ENCODE data around the gene MAMDC2. TPM values are rescaled to one million over a fixed set of nuclear protein-coding genes. Genes with fewer than 3 reads are reported as not detected.

The MAMDC2 gene
- total RNA-seq, 1 donor from 2014 or later = 3.4 TPM

- Histone ChIP-seq H3K9me3 (no peaks in the 10 kb centered on the region), H3K4me1 (peaks cover 0 to 10% of the 10 kb centered on the region in 2 donors), H3K27ac (no peak overlapping the region), H3K36me3 (no peaks in the 10 kb centered on the region), H3K27me3 (no peaks in the 10 kb centered on the region), H3K4me3 (no peak overlapping the region)
- DNase-seq (ENCODE audit: low spot score in 2 of 2) = no peak
- TF ChIP-seq CTCF (IDR thresholded peaks at IDR 0.05) = no peak
- intact Hi-C loops (cut with DNase I) = no loop called here
Observed at GRCh38 chr9:70065572-70065971, 21.9 kb downstream of the MAMDC2 start.

- Histone ChIP-seq H3K4me3 (no peak overlapping the region), H3K36me3 (no peaks in the 10 kb centered on the region), H3K27ac (no peak overlapping the region), H3K9me3 (no peaks in the 10 kb centered on the region), H3K27me3 (no peaks in the 10 kb centered on the region), H3K4me1 (peaks cover 0 to 10% of the 10 kb centered on the region in 2 donors)
- TF ChIP-seq CTCF (IDR thresholded peaks at IDR 0.05) = no peak
- intact Hi-C loops (cut with DNase I) = no loop called here
- no peak for DNase-seq (ENCODE audit: low spot score in 2 of 2)
Observed at GRCh38 chr9:70066418-70066817, 22.8 kb downstream of the MAMDC2 start.

- Histone ChIP-seq H3K4me3 (no peak overlapping the region), H3K27me3 (no peaks in the 10 kb centered on the region), H3K9me3 (no peaks in the 10 kb centered on the region), H3K36me3 (no peaks in the 10 kb centered on the region), H3K27ac (no peak overlapping the region), H3K4me1 (peaks cover 0 to 10% of the 10 kb centered on the region in 2 donors)
- TF ChIP-seq CTCF (IDR thresholded peaks at IDR 0.05) = no peak
- no peak for DNase-seq (ENCODE audit: low spot score in 2 of 2)
- intact Hi-C loops (cut with DNase I) = no loop called here
Observed at GRCh38 chr9:70066874-70067273, 23.2 kb downstream of the MAMDC2 start.

GRCh38 chr9:70069704-70070103, 26.1 kb downstream of the MAMDC2 start:
- Histone ChIP-seq H3K27ac (no peak overlapping the region), H3K27me3 (no peaks in the 10 kb centered on the region), H3K9me3 (no peaks in the 10 kb centered on the region), H3K4me3 (no peak overlapping the region), H3K4me1 (peaks cover 0 to 10% of the 10 kb centered on the region in 2 donors), H3K36me3 (no peaks in the 10 kb centered on the region)
- no peak for TF ChIP-seq CTCF (IDR thresholded peaks at IDR 0.05)
- intact Hi-C loops (cut with DNase I) = no loop called here
- no peak for DNase-seq (ENCODE audit: low spot score in 2 of 2)

GRCh38 chr9:70073193-70073592, 29.5 kb downstream of the MAMDC2 start:
- intact Hi-C loops (cut with DNase I) = no loop called here
- no peak for DNase-seq (ENCODE audit: low spot score in 2 of 2)
- H3K36me3 ChIP-seq = no peaks in the 10 kb centered on the region
- H3K27ac ChIP-seq = no peak overlapping the region
- no peak overlapping the region for H3K4me3 ChIP-seq
- peaks cover 4 to 18% of the 10 kb centered on the region in 2 donors for H3K4me1 ChIP-seq
- H3K9me3 ChIP-seq = no peaks in the 10 kb centered on the region
- no peak for TF ChIP-seq CTCF (IDR thresholded peaks at IDR 0.05)
- H3K27me3 ChIP-seq = no peaks in the 10 kb centered on the region

GRCh38 chr9:70073756-70074155, 30.1 kb downstream of the MAMDC2 start:
- intact Hi-C loops (cut with DNase I) = no loop called here
- Histone ChIP-seq H3K4me1 (peaks cover 4 to 15% of the 10 kb centered on the region in 2 donors), H3K4me3 (no peak overlapping the region), H3K27me3 (no peaks in the 10 kb centered on the region), H3K27ac (no peak overlapping the region), H3K9me3 (no peaks in the 10 kb centered on the region), H3K36me3 (no peaks in the 10 kb centered on the region)
- no peak for DNase-seq (ENCODE audit: low spot score in 2 of 2)
- TF ChIP-seq CTCF (IDR thresholded peaks at IDR 0.05) = no peak

All from ascending aorta (tissue), 2 donors.